CD4-positive, alpha-beta T cell treated with Interferon gamma for 1 hour (primary cell): ENCODE measurements around the gene LGI2.

Source experiments
- DNase-seq: peaks from one replicate; pipeline ENCODE4 v3.0.0-alpha.2; 2020

Gene LGI2

GRCh38 chr4:24995346-24995919 is 35.3 kb downstream of the LGI2 start:
- no peak for DNase-seq

DNA sequence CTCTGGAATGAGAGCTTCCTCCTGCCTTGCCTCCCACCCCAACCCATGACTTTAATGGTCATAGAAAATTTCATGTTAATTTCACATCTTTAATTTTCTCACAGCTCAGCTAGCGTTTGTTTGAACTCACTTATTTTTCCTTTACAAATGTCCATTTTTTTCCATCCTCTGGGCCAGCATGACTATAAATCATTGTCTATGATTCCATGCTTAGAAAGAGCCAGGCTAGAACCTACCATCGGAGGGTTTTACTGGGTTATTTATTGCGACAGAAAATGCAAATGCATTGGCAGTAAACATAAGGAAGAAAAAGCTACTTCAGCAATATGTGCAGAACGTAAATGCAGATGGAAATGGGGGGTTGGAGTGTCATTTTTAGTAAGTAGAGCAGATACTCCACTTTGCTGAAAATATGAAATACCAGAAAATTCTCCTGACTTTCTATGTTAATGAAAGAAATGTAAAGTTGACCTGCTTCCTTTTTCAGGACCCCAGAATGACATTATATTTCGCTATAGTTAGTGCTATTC is 37.1 kb downstream of the LGI2 start:
- no peak for DNase-seq

GRCh38 chr4:24992968-24993367 is 37.8 kb downstream of the LGI2 start:
- DNase-seq: no peak

DNA sequence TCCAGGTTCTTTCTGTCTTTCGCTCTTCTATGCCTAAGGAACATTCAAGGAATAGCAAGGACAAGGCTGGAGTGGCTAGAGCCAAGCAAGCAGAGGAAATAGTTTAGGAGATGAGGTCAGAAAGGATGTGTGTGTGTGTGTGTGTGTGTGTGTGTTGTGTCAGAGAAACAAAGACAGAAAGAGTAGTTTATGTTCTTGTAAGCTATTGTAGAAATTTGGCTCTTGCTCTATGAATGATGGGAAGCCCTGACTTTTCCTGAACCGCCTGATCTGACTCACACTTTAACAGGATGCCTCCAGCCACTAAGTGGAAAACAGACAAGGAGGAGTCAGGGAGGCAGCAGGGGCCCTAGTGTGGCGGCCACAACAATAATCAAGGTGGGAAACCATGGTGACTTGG is 39.7 kb downstream of the LGI2 start:
- no peak for DNase-seq

- DNase-seq: no peak
Observed at GRCh38 chr4:24989327-24989726, 41.4 kb downstream of the LGI2 start.

- no peak for DNase-seq
Observed at GRCh38 chr4:24988776-24989175, 42.0 kb downstream of the LGI2 start.

DNA sequence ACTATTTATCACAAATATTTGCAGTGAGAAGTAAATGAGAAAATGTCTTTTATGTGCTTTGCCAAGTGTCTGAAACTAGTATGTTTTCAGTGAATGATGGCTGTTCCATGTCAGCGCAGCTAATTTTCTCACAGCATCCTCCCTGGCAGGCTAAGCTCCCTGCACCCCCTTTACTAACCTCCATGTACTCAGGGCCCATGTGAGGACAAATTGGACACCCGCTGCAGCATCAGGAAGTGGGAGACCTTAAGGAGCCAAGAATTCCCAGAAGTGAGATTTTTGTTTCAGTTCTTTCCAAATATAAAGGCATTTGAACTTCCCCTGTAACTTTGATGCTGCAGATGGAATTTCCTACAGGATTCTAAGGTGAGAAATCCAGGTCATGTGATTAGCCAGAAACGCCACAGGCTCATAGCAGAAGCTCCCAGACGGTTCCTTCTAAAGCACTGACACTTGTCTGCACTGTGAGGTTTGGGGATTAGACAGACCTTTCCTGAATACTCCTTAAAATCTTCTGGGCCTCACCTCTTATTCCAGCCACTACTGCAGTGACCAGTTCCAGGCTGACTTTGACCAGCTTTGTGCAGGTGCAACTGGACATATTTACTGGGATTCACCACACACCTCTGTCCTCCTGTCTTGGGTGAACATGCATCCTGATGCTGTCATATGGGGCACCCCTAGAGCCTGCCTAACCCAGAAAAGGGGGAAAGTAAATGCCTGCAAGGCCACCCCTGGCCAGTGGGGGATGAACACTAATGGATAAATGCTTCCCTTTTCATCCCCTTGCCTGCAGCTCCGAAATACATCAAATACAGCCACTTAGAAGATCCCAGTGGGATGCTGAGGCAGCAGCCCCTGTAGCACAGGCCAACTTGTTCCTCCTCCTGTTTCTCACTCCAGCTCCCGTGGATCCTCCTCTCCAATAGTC is 45.9 kb downstream of the LGI2 start:
- DNase-seq: no peak

DNA sequence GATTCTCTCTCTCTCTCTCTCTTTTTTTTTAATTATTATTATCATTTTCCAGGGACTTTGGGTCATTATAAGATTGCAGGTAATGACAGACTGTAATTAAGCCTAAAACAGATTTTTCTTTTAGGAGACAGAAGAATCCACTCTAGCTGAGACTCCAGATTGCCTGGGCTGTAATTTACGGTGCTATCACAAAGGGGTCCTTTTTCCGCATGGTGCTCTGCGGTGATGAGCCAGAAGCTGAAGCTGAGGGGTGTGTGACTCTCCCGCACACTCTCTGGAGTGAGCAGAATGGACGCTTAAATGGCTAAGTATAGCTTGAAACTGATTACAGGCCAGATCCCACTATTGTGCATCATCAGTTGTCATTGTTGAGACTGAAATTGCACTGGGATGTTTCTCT is 50.0 kb downstream of the LGI2 start:
- DNase-seq: no peak

GRCh38 chr4:24980064-24980690 is 50.6 kb downstream of the LGI2 start:
- DNase-seq: peak; percentile 54

GRCh38 chr4:24979554-24979953 is 51.2 kb downstream of the LGI2 start:
- peak; percentile 44 for DNase-seq

DNA sequence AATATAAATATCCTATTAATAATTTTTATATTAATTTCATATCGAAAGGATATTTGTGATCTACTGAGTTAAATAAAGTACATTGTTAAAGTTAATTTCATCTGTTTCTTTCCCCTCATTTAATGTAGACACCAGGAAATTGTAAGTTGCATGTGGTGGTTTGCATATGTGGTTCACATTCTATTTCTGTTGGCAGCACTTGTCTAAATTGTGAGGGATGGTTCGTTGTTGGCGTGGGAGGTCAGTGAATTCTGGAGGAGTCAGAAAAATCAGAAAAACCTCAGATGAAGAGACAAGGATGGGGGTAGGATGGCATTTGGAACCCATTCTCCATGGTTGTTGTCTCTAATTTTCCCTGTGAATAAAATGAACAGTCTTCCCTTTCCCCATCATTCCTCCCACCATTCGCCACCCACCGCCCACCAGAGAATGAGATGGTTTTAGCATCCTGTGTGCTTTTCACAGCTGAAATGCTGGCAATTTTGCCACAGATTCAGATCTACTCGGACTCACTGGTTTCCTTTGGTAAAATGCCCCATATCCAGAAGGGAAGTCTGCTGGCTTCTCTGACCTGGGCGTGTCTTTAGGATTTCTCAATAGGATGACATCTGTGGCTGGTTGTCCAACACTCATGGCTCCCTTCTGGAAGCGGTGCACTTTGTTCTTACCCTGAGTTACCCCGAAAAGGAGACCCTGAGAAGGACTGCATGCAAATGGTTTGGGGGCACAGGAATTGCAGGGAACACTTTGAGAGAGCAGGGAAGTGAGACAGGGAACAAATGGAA is 52.3 kb downstream of the LGI2 start:
- no peak for DNase-seq

DNA sequence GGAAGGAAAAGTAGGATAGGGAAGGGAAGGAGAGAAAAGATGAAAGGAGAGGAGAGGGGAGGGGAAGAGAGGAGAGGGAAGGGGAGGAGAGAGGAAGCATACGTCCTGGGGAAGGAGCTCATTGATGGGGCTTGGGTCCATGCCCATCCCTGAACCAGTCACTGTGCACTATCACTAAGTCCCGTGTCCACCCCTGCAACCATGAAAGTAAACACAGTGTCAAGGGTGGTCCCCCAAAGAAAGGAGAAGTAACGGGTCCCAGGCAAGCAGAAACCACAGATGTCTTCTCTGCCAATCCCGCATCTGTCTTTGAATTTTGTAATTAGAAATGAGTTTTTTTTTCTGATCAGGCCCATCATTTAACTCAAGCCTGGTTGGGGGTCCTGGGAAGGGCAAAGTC is 55.2 kb downstream of the LGI2 start:
- no peak for DNase-seq

- peak; percentile 24 for DNase-seq
Observed at GRCh38 chr4:24973747-24974601, 56.8 kb downstream of the LGI2 start.

DNA sequence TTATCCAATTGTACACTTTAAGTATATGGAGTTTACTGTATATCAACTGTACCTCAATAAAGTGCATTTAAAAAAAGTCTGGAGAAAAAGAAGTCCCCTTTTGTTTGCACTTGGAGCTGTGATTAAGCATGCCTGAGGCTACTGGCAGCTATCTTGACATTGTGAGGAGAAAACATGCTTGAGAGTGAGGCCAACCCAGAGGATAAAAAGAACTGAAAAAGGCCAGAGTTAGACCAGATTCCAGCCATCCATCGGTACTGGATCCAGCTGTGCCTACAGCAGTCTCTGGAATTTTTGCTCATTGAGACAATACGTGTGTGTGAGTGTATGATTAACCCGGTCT is 57.4 kb downstream of the LGI2 start:
- DNase-seq: no peak

- no peak for DNase-seq
Observed at GRCh38 chr4:24971192-24971591, 59.6 kb downstream of the LGI2 start.

GRCh38 chr4:24970635-24971034 is 60.1 kb downstream of the LGI2 start:
- DNase-seq: no peak

GRCh38 chr4:24970191-24970590 is 60.6 kb downstream of the LGI2 start:
- no peak for DNase-seq

DNA sequence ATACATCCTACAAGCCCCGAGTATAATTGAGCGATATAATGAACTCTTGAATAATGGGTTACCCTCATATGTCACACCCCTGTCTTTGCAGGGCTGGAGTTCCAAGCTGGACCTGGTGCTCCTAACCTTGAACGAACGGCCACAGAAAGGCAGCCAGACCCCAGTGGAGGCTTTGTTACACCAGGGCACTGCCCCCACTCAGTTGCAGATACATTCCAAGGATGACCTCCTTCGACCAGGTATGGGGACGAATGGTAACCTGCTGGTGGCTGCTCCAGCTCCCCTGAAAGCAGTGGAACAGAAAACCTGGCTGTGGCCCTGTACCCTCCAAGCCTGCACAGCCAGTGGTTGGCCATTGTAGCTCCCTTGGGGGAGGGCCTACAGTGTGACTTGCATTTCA is 61.3 kb downstream of the LGI2 start:
- no peak for DNase-seq

DNA sequence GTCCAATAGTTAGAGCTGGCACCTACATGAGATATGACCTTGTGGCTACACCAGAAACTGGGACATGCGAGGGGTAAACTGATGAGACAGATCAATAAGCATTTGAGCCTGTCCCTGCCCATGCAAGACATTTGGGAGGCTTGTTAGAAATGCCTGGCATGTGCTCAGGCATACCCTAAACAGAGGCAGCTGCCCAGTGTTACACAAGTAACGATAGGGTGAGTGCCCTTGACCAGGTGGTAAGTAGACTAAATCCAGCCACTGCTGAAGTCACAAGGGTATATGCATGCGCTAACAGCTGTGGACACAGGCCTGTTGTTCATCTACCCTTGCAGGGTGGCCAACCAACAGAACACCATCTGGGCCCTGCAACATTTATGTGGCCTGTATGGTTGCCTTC is 61.8 kb downstream of the LGI2 start:
- DNase-seq: no peak

GRCh38 chr4:24968278-24968677 is 62.5 kb downstream of the LGI2 start:
- DNase-seq: no peak

DNA sequence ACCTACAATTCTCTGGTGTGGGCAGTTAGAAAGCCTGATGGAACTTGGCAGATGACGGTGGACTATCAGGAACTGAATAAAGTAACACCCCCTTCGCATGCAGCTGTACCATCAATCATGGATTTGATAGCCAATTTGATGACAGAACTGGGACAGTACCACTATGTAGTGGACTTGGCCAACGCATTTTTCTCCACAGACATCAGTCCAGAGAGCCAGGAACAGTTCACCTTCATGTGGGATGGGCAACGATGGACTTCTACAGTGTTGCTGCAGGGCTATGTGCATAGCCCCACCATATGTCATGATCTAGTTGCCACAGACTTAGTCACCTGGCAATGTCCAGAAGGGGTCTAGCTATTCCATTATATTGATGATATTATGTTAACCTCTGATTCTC is 63.4 kb downstream of the LGI2 start:
- no peak for DNase-seq

- no peak for DNase-seq
Observed at GRCh38 chr4:24966076-24966475, 64.7 kb downstream of the LGI2 start.
